Upper lobe of left lung (tissue), 6 donors: ENCODE data around the gene ARTN. TPM values are rescaled to one million over a fixed set of nuclear protein-coding genes. Genes with fewer than 3 reads are reported as not detected.

Experiments
- ATAC-seq, 2 donors: fragments of 200-7000 bp; cut with Tn5 transposase; one replicate each; pipeline ENCODE4 v1.9.1; 2022; ENCODE audit warnings: mild to moderate bottlenecking in 2 of 2, moderate library complexity in 2 of 2; ENCODE audit not compliant: low FRiP score in 2 of 2
- DNase-seq, 2 donors: peaks; one replicate each; pipeline ENCODE4 v3.0.0-alpha.2; 2019 to 2020
- H3K27ac ChIP-seq, 4 donors: fragments of 200-600 bp; sonication (generic); one replicate each; pipeline ENCODE4 v1.5.1; 2016 to 2019
- H3K27me3 ChIP-seq, 4 donors: fragments of 200-600 bp; sonication (generic); one replicate each; pipeline ENCODE4 v1.5.1; 2017 to 2019
- H3K36me3 ChIP-seq, 4 donors: fragments of 200-600 bp; sonication (generic); one replicate each; pipeline ENCODE4 v1.5.1; 2016 to 2019
- H3K4me1 ChIP-seq, 4 donors: fragments of 200-600 bp; sonication (generic); one replicate each; pipeline ENCODE4 v1.5.1; 2018 to 2019
- H3K4me3 ChIP-seq, 4 donors: fragments of 200-600 bp; sonication (generic); one replicate each; pipeline ENCODE4 v1.5.1; 2017 to 2019; ENCODE audit warnings: mild to moderate bottlenecking in 2 of 4, moderate library complexity in 1 of 4
- H3K9me3 ChIP-seq, 4 donors: fragments of 200-600 bp; sonication (generic); one replicate each; pipeline ENCODE4 v1.5.1; 2018 to 2019
- CTCF ChIP-seq, 6 experiments: fragments of 450-650 bp in 4 of 6; fragments of 200-600 bp in 2 of 6; sonication (generic) in 2 of 6; IDR thresholded peaks; one replicate each; pipeline ENCODE4 v1.5.1; 2016 to 2019; ENCODE audit warnings: antibody characterized with exemption in 6 of 6
- EP300 ChIP-seq, 4 donors: sonication (generic); formaldehyde crosslinking; IDR thresholded peaks; one replicate each; pipeline ENCODE4 v1.5.1; 2017; ENCODE audit warnings: antibody characterized with exemption in 4 of 4, control low read depth in 2 of 4
- POLR2A ChIP-seq, 4 donors: fragments of 450-650 bp; IDR thresholded peaks; one replicate each; pipeline ENCODE4 v1.5.1; 2016 to 2017; ENCODE audit warnings: antibody characterized with exemption in 4 of 4, mild to moderate bottlenecking in 2 of 4
- POLR2AphosphoS5 ChIP-seq, 2 donors: sonication (generic); formaldehyde crosslinking; IDR thresholded peaks; one replicate each; pipeline ENCODE4 v1.5.1; 2017; ENCODE audit warnings: antibody characterized with exemption in 2 of 2
- WGBS, 2 donors: methylation state at CpG; one replicate each; pipeline ENCODE4 v1.1.5; 2017 to 2018; 5-methylcytosine and 5-hydroxymethylcytosine counted together
- total RNA-seq, 6 donors: library from RNA; depleted of rRNA in 4 of 6; stranded (reverse); fragments of >200 nt in 4 of 6; gene quantifications; one replicate each; pipeline versions ENCODE4 v1.1.0 to v1.2.1, GENCODE V29; 2016 to 2021
- donor health status: DM: no; HTN: no; CAD: no; lungs with moderate emphysema.
- donor health status: DM: no; HTN: yes; CAD: no; lungs with severe emphysema.

Gene ARTN
- total RNA-seq, 6 donors from 2014 or later: 1.0 to 5.2 (median 1.1) TPM; not detected in 3

GRCh38 chr1:43931711-43932660 is 1.6 kb upstream of the ARTN start:
- DNase-seq (no peak), ATAC-seq (no peak)
- no peak for TF ChIP-seq CTCF (IDR thresholded peaks at IDR 0.05)
- TF ChIP-seq POLR2AphosphoS5 (IDR thresholded peaks at IDR 0.05): no peak
- TF ChIP-seq POLR2A (IDR thresholded peaks at IDR 0.05): no peak
- no peak for TF ChIP-seq EP300 (IDR thresholded peaks at IDR 0.05)
- Histone ChIP-seq H3K4me1 (peaks cover 18 to 28% (median 23%) of the 10 kb centered on the region in 4 donors), H3K27me3 (peaks cover 0 to 12% (median 5%) of the 10 kb centered on the region in 4 donors), H3K27ac (no peak overlapping the region), H3K9me3 (no peaks in the 10 kb centered on the region), H3K36me3 (peaks cover 0 to 6% (median 0%) of the 10 kb centered on the region in 4 donors), H3K4me3 (no peak overlapping the region)
- 95 to 98% methylated on average over 5 to 13 of the region's 13 CpGs for WGBS, 2 donors

GRCh38 chr1:43932786-43933385 is 715 bp upstream of the ARTN start:
- ATAC-seq (no peak), DNase-seq (no peak)
- Histone ChIP-seq H3K36me3 (peaks cover 0 to 6% (median 0%) of the 10 kb centered on the region in 4 donors), H3K4me3 (peak overlapping the region in 3 of 4 donors; percentile 33 to 53 (median 49)), H3K27ac (peak overlapping the region in 2 of 4 donors; percentile 28 to 41), H3K27me3 (peaks cover 0 to 12% (median 5%) of the 10 kb centered on the region in 4 donors), H3K9me3 (no peaks in the 10 kb centered on the region), H3K4me1 (peaks cover 18 to 28% (median 23%) of the 10 kb centered on the region in 4 donors)
- TF ChIP-seq POLR2A (IDR thresholded peaks at IDR 0.05): no peak
- TF ChIP-seq EP300 (IDR thresholded peaks at IDR 0.05): no peak
- no peak for TF ChIP-seq CTCF (IDR thresholded peaks at IDR 0.05)
- no peak for TF ChIP-seq POLR2AphosphoS5 (IDR thresholded peaks at IDR 0.05)
- WGBS, 2 donors: 34 to 50% methylated on average over 8 of the region's 8 CpGs

- ATAC-seq (peak; percentile 79), DNase-seq (peak in 1 of 2 donors; percentile 69)
- Histone ChIP-seq H3K27ac (peak overlapping the region in 2 of 4 donors; percentile 28 to 41), H3K36me3 (peaks cover 0 to 6% (median 0%) of the 10 kb centered on the region in 4 donors), H3K4me1 (peaks cover 18 to 28% (median 23%) of the 10 kb centered on the region in 4 donors), H3K9me3 (no peaks in the 10 kb centered on the region), H3K4me3 (peak overlapping the region in 3 of 4 donors; percentile 33 to 53 (median 49)), H3K27me3 (peaks cover 0 to 12% (median 5%) of the 10 kb centered on the region in 4 donors)
- WGBS, 2 donors: 25 to 27% methylated on average over 6 to 13 of the region's 13 CpGs
- peak; percentile 82 to 87 (median 84) for TF ChIP-seq CTCF (IDR thresholded peaks at IDR 0.05)
- no peak for TF ChIP-seq POLR2AphosphoS5 (IDR thresholded peaks at IDR 0.05)
These were observed 742 bp downstream of the ARTN start for GRCh38 chr1:43934101-43934985.

- TF ChIP-seq CTCF (IDR thresholded peaks at IDR 0.05): no peak
- no peak for TF ChIP-seq POLR2AphosphoS5 (IDR thresholded peaks at IDR 0.05)
- TF ChIP-seq POLR2A (IDR thresholded peaks at IDR 0.05): no peak
- no peak for TF ChIP-seq EP300 (IDR thresholded peaks at IDR 0.05)
- 53 to 59% methylated on average over 4 to 5 of the region's 5 CpGs for WGBS, 2 donors
- Histone ChIP-seq H3K36me3 (peaks cover 0 to 5% (median 0%) of the 10 kb centered on the region in 4 donors), H3K4me1 (peaks cover 18 to 28% (median 23%) of the 10 kb centered on the region in 4 donors), H3K27me3 (peaks cover 0 to 12% (median 5%) of the 10 kb centered on the region in 4 donors), H3K9me3 (no peaks in the 10 kb centered on the region), H3K27ac (no peak overlapping the region), H3K4me3 (no peak overlapping the region)
- DNase-seq (no peak), ATAC-seq (no peak)
These were observed 1.4 kb downstream of the ARTN start for GRCh38 chr1:43934986-43935324.
